Measurements from ENCODE around the gene CDK5RAP3.
"Not testable (repeated sequence)": the region's sequence is repeated elsewhere in the genome, so short reads cannot be mapped to it uniquely, and the experiment has no call there.

The CDK5RAP3 gene

DNA sequence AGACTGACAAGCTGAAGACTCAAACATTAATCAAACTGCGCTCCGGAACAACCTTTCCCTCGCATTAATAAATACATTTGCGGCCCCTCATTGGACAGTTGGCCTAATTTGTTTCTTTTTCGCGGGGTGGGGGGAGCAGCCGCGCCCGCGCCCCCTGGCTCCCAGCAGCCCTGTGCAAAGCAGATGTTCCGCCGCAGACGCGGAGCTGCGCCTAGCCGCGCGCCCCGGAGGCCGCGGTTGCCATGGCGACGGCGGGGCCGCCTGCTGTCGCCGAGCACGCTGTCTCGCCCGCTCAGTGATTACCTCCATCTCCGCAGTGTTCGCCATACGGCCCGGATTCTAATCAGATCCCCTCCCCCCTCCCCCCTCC is 41.2 kb downstream of the CDK5RAP3 start:
- Mint-ChIP-seq H3K36me3 (no peaks in the 10 kb centered on the region), H3K27ac (no peak overlapping the region), H3K9me3 (no peaks in the 10 kb centered on the region), H3K4me1 (peaks cover 17% of the 10 kb centered on the region), H3K4me3 (peak overlapping the region; percentile 63)
- ATAC-seq (peak; percentile 85), DNase-seq (ENCODE audit: low spot score in 2 of 2) (peak; percentile 52 to 68)

DNA sequence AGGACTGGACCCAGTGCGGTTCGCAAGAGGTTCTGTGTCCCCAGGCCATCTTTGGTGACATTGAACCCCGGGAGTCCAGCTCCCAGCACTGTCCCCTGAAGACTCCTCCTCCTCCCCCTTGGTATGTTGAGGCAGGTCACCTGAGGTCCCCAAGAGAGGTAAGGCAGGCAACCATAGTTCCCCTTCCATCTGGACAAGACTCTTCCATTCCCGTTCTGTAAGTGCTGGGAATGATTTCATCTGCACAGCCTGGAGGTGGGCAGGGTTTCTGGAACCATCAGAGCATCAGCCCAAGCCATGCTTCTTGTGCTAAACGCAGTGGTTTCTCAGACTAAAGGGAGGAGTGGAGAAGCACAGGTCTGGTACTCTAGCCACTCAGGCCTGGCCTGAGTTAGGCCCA is 41.7 kb downstream of the CDK5RAP3 start:
- no peak for ATAC-seq
- peak overlapping the region; percentile 63 for H3K4me3 Mint-ChIP-seq
- H3K36me3 Mint-ChIP-seq = no peaks in the 10 kb centered on the region
- H3K27ac Mint-ChIP-seq = no peak overlapping the region
- H3K4me1 Mint-ChIP-seq = peaks cover 21% of the 10 kb centered on the region
- no peaks in the 10 kb centered on the region for H3K9me3 Mint-ChIP-seq
- no peak for DNase-seq (ENCODE audit: low spot score in 2 of 2)

DNA sequence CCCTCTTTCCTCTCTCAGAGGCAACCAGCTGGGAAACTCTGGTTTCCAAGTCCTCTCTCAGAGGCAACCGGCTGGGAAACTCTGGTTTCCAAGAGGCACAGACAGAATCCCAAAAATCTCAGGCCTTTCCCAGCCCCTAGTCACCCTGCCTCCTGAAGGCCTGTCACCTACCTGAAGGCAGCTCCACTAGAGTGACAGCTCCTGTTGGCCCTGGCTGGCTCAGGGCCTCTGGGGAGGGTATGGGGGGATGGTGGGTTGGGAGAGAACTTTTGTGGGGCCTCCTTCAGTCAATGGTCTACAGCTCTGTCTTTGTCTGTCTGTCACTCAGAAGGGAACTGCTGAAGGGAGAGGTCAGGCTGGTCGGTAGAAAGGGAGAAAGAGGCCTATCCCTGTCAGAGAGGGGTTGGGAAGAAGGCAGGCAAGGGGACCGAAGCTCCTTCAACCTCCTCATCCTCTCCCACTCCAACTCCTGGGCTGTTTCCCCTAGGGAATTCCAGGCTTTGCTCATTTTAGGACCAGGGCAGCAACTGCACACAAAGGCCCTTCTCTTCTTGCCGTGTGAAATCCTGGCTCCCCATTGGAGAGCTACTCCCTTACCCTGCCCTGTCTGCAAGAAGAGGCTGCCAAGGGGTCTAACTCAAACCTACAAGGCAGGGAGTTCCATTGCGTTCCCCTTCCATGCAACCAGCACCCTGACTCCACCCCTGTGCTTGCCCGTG is 43.1 kb downstream of the CDK5RAP3 start:
- Mint-ChIP-seq H3K36me3 (no peaks in the 10 kb centered on the region), H3K27ac (no peak overlapping the region), H3K9me3 (no peaks in the 10 kb centered on the region), H3K4me3 (no peak overlapping the region), H3K4me1 (peaks cover 27% of the 10 kb centered on the region)
- ATAC-seq = no peak
- no peak for DNase-seq (ENCODE audit: low spot score in 2 of 2)

DNA sequence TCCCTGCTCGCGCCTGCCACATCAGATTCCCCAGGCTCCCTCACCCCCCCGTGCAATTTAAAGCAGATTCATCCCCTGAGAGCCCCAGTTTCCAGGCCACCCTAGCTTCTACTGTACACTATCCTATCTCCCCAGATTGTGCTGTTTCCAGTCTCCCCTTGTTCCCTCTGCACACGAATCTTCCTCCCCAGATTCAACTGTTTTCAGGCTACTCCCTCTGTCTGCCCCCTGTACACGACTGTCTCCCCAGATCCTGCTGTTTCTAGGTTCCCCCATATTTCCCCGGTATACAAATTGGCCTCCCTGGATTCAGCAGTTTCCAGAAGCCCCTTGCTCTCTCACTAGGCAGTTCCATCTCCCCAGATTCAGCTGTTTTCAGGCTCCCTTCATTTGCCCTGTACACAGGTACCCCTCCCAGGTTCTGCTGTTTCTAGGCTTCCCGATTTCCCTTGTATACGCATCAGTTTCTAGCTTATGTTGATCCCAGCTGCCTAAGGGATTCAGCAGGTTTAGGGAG is 43.7 kb downstream of the CDK5RAP3 start:
- Mint-ChIP-seq H3K36me3 (no peaks in the 10 kb centered on the region), H3K4me1 (peaks cover 27% of the 10 kb centered on the region), H3K9me3 (no peaks in the 10 kb centered on the region), H3K27ac (no peak overlapping the region), H3K4me3 (no peak overlapping the region)
- ATAC-seq = no peak
- DNase-seq (ENCODE audit: low spot score in 2 of 2) = no peak

DNA sequence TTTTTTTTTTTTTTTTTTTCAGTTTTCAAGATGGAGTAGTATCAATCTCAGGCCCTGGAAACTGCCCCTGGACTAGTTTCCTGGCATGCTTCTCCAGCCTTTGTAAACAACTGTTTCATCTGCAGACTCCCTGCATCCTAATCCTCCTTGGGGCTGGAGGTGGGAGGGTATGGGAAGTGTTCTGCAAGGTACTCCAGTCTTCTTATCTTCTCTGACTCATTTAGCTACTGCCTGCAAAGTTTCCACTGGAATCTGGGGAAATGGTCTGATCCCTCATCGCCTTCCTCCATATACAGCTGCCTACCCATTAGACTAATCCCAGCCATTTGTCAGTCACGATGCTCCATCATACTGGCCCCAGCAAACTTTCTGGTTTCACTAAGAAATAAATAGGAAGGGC is 45.2 kb downstream of the CDK5RAP3 start:
- H3K36me3 Mint-ChIP-seq = no peaks in the 10 kb centered on the region
- no peaks in the 10 kb centered on the region for H3K9me3 Mint-ChIP-seq
- peaks cover 25% of the 10 kb centered on the region for H3K4me1 Mint-ChIP-seq
- H3K4me3 Mint-ChIP-seq = no peak overlapping the region
- H3K27ac Mint-ChIP-seq = no peak overlapping the region
- no peak for ATAC-seq
- no peak for DNase-seq (ENCODE audit: low spot score in 2 of 2)

DNA sequence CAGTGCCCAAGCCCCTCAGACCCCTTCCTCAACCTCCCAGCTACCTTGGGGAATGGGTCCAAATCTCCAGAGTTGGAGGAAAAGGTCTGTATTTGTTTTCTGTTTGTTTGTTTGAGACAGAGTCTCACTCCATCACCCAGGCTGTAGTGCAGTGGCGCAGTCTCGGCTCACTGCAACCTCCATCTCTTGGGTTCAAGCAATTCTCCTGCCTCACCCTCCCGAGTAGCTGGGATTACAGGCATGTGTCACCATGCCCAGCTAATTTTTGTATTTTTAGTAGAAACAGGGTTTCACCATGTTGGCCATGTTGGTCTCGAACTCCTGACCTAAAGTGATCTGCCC is 46.9 kb downstream of the CDK5RAP3 start:
- peak overlapping the region; percentile 90 for H3K27ac Mint-ChIP-seq
- DNase-seq (ENCODE audit: low spot score in 2 of 2); H3K9me3 Mint-ChIP-seq; H3K36me3 Mint-ChIP-seq: not testable (repeated sequence)
- ATAC-seq = peak; percentile 25
- peaks cover 15% of the 10 kb centered on the region for H3K4me1 Mint-ChIP-seq
- peak overlapping the region; percentile 44 for H3K4me3 Mint-ChIP-seq

DNA sequence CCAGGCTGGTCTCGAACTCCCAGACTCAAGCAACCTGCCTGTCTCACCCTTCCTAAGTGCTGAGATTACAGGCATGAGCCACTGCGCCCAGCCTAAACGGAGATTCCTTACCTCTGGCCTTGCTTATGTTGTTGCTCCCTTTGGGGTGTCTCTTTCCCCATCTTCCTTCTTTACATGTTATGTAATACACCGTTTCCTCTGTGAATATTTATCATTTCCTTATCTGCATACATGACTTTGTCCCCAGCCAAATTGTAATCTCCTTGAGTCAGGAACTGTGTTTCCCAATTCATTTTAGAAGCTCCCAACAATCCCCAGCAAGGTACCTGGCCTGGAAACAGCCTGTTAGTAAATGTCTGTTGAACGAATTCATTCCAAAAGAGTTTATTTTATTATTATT is 51.0 kb downstream of the CDK5RAP3 start:
- no peak for DNase-seq (ENCODE audit: low spot score in 2 of 2)
- H3K9me3 Mint-ChIP-seq = no peaks in the 10 kb centered on the region
- H3K4me3 Mint-ChIP-seq = no peak overlapping the region
- no peak for ATAC-seq
- no peak overlapping the region for H3K27ac Mint-ChIP-seq
- H3K4me1 Mint-ChIP-seq = peaks cover 45% of the 10 kb centered on the region
- H3K36me3 Mint-ChIP-seq = peaks cover 15% of the 10 kb centered on the region

DNA sequence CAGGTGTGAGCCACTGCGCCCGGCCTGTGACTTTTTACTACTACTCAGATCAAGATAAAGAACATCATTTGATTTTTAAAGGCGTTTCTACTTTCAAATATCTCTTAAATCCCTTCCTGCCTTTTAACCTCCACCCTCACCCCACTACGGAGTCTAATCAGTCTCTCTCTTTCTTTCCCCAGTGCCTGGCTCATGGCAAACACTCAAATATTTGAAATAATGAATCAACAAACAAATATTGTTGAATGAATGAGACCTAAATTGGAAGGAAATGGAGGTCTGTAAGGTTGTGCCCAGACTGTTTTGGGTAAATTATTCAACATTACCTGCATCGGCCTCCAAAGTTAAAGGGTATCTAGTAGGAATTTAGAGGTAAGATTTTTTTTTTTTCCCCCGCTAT is 52.0 kb downstream of the CDK5RAP3 start:
- Mint-ChIP-seq H3K4me1 (peaks cover 41% of the 10 kb centered on the region), H3K27ac (no peak overlapping the region), H3K4me3 (peak overlapping the region; percentile 87), H3K9me3 (no peaks in the 10 kb centered on the region), H3K36me3 (peaks cover 15% of the 10 kb centered on the region)
- DNase-seq (ENCODE audit: low spot score in 2 of 2) (no peak), ATAC-seq (no peak)

DNA sequence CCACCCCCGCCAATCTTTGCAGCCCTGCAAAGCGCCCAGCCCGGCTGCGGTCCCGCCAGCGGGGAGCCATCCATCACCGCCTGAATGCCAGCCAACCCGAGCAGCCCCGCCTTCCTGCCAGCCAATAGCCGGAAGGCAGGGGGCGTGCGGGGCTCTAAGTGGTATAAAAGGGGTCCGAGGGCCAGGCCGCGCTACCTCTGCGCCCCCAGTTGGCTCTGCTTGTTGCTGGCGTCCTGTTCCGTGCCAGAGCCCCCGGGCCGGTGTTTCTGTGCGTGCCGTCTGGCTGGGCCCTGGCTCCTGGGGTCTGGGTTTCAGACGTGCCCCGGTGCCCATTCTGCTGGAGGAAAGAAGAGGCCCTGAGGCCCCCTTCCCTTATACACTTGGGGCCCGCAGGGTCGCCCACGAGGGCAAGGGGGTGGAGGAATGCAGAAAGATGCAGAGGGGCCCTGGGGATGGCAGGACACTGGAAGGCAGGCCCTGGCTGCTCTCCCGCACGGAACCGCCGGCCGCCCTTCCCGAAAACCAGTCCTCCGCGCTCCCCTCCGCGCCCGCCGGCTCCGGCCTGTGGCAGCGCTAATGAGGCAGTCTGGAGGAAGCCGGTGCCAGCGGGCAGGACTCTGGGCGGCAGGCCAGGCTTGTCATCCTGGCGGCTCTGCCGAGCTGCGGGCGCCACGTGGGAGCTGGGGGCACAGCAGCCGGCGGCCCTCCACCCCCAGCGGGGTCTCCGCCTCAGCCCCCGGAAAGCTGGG is 52.7 kb downstream of the CDK5RAP3 start:
- Mint-ChIP-seq H3K4me3 (peak overlapping the region; percentile 87), H3K4me1 (peaks cover 38% of the 10 kb centered on the region), H3K36me3 (peaks cover 15% of the 10 kb centered on the region), H3K27ac (peak overlapping the region; percentile 73), H3K9me3 (no peaks in the 10 kb centered on the region)
- DNase-seq (ENCODE audit: low spot score in 2 of 2) (peak; percentile 30 to 72), ATAC-seq (peak; percentile 31)

DNA sequence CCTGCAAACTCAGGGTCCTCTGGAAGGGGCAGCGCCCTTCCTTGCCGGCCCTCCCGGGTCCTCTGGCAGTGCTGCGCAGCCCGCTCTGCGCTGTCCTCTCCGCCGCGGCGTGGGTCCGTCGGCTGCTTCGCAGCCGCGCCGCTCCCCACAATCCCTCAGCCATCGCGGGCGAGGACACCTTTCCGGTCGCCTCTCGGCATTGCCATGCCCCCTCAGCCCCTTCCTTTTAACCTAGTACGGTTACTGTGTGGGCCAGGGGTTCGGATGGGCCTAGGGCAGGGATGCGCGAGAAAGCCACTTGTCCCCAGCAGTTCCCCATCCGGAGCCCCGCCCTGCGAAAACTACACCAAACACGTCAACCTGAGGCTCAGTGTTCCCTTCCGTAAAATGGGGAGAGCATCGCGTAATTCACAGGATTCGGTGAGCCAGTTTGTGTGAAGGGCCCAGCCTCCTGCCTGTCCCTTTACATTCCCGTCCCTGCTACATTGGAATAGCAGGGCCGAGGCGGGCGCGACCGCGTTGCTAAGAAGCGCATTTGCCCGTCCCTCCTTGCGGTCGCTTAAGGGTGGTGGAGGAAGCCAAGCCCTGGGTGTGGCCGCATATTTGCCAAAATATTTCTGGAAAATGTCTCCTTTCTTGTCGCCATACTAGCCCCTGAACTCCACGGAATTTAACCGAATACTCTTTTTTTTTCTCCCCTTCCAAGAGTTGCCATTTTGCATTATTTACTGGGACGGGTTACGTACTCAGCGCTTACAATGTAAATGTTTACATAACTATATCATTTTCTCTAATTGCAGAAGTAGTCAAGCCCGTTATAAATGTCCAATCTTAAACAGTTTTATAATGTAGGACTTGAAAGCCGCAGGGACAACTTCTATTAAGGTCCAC is 53.5 kb downstream of the CDK5RAP3 start:
- H3K9me3 Mint-ChIP-seq = no peaks in the 10 kb centered on the region
- H3K4me3 Mint-ChIP-seq = peak overlapping the region; percentile 87
- H3K4me1 Mint-ChIP-seq = peaks cover 38% of the 10 kb centered on the region
- H3K27ac Mint-ChIP-seq = peak overlapping the region; percentile 73
- ATAC-seq = peak; percentile 9
- H3K36me3 Mint-ChIP-seq = peaks cover 15% of the 10 kb centered on the region
- peak in 1 of 2 donors; percentile 78 for DNase-seq (ENCODE audit: low spot score in 2 of 2)

DNA sequence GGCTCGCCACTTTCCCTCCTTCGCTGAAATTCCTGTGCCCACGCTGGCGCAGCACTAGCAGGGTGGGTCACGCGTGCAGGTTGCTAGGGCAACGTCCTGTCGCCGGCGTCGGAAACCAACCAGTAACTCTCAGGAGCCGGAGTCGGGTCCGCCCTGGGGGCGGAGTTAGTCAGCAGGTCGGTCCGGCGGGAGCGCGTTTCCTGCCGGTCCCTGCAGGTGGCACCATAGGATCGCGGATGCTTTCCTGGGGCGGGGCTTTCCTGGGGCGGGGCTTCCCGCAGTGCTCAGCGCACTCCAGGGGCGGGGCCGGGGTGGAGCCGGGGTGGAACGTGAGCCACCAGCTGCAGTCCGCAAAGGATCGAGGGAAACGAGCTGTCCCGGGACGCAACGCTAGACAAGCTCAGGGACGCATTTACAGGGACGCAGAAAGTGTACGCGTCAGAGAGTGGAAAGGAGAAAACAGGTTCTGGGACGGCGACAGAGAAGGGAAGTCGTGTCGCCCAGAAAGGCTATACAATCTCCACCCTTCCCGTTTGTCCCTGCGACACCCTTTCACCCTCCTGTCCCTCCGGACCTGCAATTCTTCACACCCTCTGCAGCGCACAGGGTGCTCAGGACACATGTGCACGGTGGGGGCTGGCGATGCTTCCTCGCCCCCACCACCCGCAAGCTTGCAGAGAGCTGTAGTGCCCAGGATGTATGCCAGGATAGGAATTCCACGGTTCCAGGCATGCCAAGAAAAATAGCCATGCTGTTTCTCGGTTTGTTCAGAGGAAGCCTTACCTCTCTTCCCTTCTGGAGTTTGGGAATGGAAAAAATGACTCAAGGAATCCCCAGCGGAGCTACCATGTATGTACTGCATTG is 54.4 kb downstream of the CDK5RAP3 start:
- H3K36me3 Mint-ChIP-seq = peaks cover 15% of the 10 kb centered on the region
- peak overlapping the region; percentile 87 for H3K4me3 Mint-ChIP-seq
- peaks cover 38% of the 10 kb centered on the region for H3K4me1 Mint-ChIP-seq

DNA sequence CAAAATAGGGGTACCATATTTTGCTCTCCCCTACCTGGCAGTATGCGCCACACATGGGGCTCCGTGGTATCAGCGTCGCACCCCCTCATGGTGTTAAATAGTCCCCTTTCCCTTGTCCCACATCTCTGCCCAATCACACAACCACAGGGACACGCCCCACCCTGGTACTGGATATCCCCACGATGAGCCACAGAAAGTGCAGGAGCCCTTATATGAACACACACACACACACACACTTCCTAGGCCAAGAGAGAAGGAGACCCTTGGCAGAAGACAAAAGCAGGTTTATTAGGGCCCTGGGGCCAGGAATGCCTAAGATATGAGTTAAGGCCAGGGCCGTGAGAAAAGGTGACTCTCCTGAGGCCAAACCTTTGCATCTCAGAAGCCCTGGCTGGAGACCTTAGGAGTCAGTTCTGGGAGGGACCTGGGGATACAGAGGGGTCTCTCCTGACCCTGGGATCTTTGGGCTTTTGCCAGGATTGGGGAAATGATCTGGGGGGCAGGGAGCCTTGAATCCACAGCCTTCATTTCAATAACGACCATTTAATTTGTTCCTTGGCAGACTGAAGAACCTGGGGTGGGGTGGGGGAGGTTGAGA is 55.1 kb downstream of the CDK5RAP3 start:
- Mint-ChIP-seq H3K4me3 (peak overlapping the region; percentile 87), H3K4me1 (peaks cover 38% of the 10 kb centered on the region), H3K36me3 (peaks cover 15% of the 10 kb centered on the region), H3K27ac (no peak overlapping the region), H3K9me3 (no peaks in the 10 kb centered on the region)
- DNase-seq (ENCODE audit: low spot score in 2 of 2) (no peak), ATAC-seq (no peak)

More for the DNA sequence above, 54.4 kb downstream of the CDK5RAP3 start:
- ATAC-seq (peak; percentile 93), DNase-seq (ENCODE audit: low spot score in 2 of 2) (peak; percentile 99)
- Mint-ChIP-seq H3K9me3 (no peaks in the 10 kb centered on the region), H3K27ac (peak overlapping the region; percentile 73)

DNA sequence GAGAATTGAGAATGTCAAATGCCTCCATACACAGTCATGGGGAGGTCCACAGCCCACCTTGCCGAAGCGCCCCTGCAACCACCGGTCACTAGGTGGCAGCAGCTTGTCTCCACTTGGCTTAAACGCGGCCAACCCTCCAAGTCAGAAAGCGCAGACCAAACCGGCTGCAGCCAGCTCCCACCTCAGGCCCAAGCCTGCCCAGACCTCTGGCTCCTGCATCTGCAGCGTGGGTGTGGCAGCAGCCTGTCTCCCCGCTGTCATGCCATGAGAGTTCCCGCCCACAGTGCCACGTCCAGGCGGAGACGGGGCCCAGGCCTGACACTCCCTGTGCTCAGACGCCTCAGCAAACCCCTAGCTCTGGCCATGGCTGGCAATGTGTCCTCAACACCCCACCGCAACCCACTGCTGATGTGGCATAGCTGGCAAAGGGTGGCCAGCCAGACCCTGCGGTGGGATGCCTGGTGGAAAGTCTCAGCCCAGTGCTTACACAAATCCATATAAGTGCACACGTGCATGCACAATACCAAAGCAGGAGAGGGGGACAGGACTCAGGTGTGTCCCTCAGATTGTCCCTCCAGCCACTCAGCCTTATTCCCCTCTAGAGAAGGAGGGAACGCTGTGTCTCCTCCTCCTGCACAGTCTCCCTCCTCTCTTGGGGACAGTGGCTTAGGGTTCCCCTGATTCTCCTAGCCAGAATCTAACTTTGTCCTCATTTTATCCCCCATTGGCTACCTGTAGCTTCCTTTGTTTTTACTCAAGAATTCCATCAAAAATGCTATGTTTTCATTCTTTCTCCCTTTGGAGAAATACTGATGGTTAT is 55.8 kb downstream of the CDK5RAP3 start:
- peak; percentile 44 for ATAC-seq
- peaks cover 38% of the 10 kb centered on the region for H3K4me1 Mint-ChIP-seq

More for the DNA sequence above, 55.8 kb downstream of the CDK5RAP3 start:
- H3K4me3 Mint-ChIP-seq = no peak overlapping the region
- H3K36me3 Mint-ChIP-seq = peaks cover 15% of the 10 kb centered on the region
- no peak overlapping the region for H3K27ac Mint-ChIP-seq
- DNase-seq (ENCODE audit: low spot score in 2 of 2) = peak; percentile 56 to 89
- no peaks in the 10 kb centered on the region for H3K9me3 Mint-ChIP-seq
